Vagina (tissue), 2 donors: Measurements from ENCODE around the gene RAD51D. TPM values are rescaled to one million over a fixed set of nuclear protein-coding genes. Genes with fewer than 3 reads are reported as not detected.
"Not testable (repeated sequence)": the region's sequence is repeated elsewhere in the genome, so short reads cannot be mapped to it uniquely, and the experiment has no call there.

Source experiments
- DNase-seq, 2 donors: peaks; one replicate each; pipeline ENCODE4 v3.0.0-alpha.2; 2017; ENCODE audit errors: extremely low spot score in 2 of 2
- H3K27ac ChIP-seq: fragments of 200-600 bp; sonication (generic); one replicate; pipeline ENCODE4 v1.5.1; 2019
- H3K27me3 ChIP-seq: fragments of 200-600 bp; sonication (generic); one replicate; pipeline ENCODE4 v1.5.1; 2019
- H3K36me3 ChIP-seq, 2 donors: fragments of 200-600 bp; sonication (generic); one replicate each; pipeline ENCODE4 v1.5.1; 2017 to 2019
- H3K4me1 ChIP-seq: fragments of 200-600 bp; sonication (generic); one replicate; pipeline ENCODE4 v1.5.1; 2019
- H3K4me3 ChIP-seq, 2 donors: fragments of 200-600 bp; sonication (generic); 1 replicate in 1 of 2; 2 replicates in 1 of 2; pipeline ENCODE4 v1.5.1; 2016 to 2019
- H3K9me3 ChIP-seq: fragments of 200-600 bp; sonication (generic); one replicate; pipeline ENCODE4 v1.5.1; 2019
- POLR2A ChIP-seq, 2 donors: fragments of 450-650 bp; IDR thresholded peaks; one replicate each; pipeline ENCODE4 v1.6.1; 2017; ENCODE audit warnings: antibody characterized with exemption in 2 of 2, mild to moderate bottlenecking in 2 of 2, moderate library complexity in 2 of 2
- POLR2AphosphoS5 ChIP-seq, 2 donors: sonication (generic); formaldehyde crosslinking; IDR thresholded peaks; one replicate each; pipeline ENCODE4 v1.9.0; 2017; ENCODE audit warnings: antibody characterized with exemption in 2 of 2, mild to moderate bottlenecking in 2 of 2, low read depth in 1 of 2; ENCODE audit not compliant: insufficient read depth in 1 of 2
- intact Hi-C: fragments of 100-400 bp; cut with DNase I; formaldehyde crosslinking; loops from one replicate; pipeline ENCODE4 v1.15.1; 2023
- total RNA-seq: library from RNA; depleted of rRNA; stranded (reverse); fragments of >200 nt; gene quantifications from one replicate; pipeline ENCODE4 v1.2.3, GENCODE V29; 2016
- TF ChIP-seq, protein P1 (sequence below), 3 experiments: fragments of 450-650 bp in 2 of 3; fragments of 200-600 bp in 1 of 3; sonication (generic) in 1 of 3; IDR thresholded peaks; one replicate each; pipeline ENCODE4 v1.5.1; 2017 to 2019; ENCODE audit warnings: antibody characterized with exemption in 3 of 3, mild to moderate bottlenecking in 2 of 3, moderate library complexity in 2 of 3

The RAD51D gene
- total RNA-seq, 1 donor from 2014 or later = 5.2 TPM

DNA sequence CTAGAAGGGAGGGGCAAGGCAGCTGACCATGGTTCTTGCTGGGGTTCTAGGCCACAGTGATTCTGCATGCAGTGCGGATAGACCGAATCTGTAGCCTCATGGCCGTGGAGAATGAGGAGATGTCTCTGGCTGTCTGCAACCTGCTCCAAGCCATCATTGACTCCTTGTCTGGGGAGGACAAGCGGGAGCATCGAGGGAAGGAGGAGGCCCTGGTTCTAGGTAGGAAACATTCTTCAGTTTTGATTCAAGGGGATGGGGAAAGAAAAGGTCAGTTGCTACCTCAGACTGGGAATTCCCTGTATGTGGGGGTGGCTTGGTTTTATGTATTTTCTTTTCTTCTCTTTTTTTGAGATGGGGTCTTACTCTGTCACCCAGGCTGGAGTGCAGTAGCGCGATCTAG, 35.6 kb upstream of the RAD51D start:
- no peak for DNase-seq

DNA sequence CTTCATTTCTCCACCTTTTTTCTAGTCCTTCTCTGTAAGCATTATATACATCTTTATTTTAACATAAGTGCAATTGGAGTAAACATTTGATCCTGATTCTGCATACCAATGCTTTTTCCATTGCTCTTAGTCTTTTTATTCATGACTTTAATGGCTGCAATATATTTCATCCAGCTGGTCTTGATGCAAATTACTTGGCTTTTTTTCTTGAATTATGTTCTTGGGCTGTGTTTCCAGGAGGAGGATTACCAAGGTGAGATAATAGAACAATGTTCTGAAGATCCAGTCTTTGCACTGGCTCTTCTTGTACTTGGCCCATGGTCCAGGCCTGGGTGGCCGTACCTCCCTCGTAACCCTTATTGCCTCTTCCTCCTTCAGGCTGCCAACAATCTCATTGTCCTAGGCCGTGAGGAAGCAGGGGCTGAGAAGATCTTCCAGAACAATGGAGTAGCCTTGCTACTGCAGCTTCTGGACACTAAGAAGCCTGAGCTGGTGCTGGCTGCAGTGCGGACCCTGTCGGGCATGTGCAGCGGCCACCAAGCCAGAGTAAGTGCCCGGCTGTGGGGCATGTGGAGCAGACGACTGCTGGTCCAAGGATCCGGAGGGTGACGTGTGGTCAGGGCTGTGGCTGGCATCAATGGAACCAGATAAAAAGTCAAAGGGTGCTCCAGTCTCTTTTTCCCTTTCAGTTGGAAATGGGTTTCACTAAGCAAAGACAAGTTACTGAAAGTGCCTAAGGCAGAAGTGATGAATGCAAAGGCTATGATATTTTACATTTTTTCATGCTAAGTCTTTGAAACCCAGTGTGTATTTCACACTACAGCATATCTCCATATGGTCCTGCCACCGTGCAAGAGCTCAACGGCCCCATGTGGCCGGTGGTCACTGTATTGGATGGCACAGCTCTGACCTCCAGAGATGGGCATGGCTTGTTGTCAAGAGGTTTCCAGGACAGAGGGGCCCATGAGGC, 34.8 kb upstream of the RAD51D start:
- TF ChIP-seq POLR2AphosphoS5 (IDR thresholded peaks at IDR 0.05; ENCODE audit: insufficient read depth in 1 of 2, low read depth in 1 of 2) = no peak
- TF ChIP-seq, protein P1, sequence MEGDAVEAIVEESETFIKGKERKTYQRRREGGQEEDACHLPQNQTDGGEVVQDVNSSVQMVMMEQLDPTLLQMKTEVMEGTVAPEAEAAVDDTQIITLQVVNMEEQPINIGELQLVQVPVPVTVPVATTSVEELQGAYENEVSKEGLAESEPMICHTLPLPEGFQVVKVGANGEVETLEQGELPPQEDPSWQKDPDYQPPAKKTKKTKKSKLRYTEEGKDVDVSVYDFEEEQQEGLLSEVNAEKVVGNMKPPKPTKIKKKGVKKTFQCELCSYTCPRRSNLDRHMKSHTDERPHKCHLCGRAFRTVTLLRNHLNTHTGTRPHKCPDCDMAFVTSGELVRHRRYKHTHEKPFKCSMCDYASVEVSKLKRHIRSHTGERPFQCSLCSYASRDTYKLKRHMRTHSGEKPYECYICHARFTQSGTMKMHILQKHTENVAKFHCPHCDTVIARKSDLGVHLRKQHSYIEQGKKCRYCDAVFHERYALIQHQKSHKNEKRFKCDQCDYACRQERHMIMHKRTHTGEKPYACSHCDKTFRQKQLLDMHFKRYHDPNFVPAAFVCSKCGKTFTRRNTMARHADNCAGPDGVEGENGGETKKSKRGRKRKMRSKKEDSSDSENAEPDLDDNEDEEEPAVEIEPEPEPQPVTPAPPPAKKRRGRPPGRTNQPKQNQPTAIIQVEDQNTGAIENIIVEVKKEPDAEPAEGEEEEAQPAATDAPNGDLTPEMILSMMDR (IDR thresholded peaks at IDR 0.05) = no peak
- TF ChIP-seq POLR2A (IDR thresholded peaks at IDR 0.05) = no peak
- H3K9me3 ChIP-seq = no peaks in the 10 kb centered on the region
- no peaks in the 10 kb centered on the region for H3K4me1 ChIP-seq
- H3K4me3 ChIP-seq = no peak overlapping the region
- intact Hi-C loops = no loop called here
- no peak for DNase-seq
- H3K36me3 ChIP-seq = no peaks in the 10 kb centered on the region
- no peak overlapping the region for H3K27ac ChIP-seq
- no peaks in the 10 kb centered on the region for H3K27me3 ChIP-seq

More for the DNA sequence above, 35.6 kb upstream of the RAD51D start:
- no peaks in the 10 kb centered on the region for H3K36me3 ChIP-seq
- intact Hi-C loops = no loop called here
- H3K4me1 ChIP-seq = no peaks in the 10 kb centered on the region
- H3K9me3 ChIP-seq = no peaks in the 10 kb centered on the region
- H3K27me3 ChIP-seq = no peaks in the 10 kb centered on the region
- no peak overlapping the region for H3K27ac ChIP-seq
- TF ChIP-seq, protein P1 (IDR thresholded peaks at IDR 0.05) = no peak
- no peak for TF ChIP-seq POLR2AphosphoS5 (IDR thresholded peaks at IDR 0.05; ENCODE audit: insufficient read depth in 1 of 2, low read depth in 1 of 2)
- no peak for TF ChIP-seq POLR2A (IDR thresholded peaks at IDR 0.05)
- no peak overlapping the region for H3K4me3 ChIP-seq

DNA sequence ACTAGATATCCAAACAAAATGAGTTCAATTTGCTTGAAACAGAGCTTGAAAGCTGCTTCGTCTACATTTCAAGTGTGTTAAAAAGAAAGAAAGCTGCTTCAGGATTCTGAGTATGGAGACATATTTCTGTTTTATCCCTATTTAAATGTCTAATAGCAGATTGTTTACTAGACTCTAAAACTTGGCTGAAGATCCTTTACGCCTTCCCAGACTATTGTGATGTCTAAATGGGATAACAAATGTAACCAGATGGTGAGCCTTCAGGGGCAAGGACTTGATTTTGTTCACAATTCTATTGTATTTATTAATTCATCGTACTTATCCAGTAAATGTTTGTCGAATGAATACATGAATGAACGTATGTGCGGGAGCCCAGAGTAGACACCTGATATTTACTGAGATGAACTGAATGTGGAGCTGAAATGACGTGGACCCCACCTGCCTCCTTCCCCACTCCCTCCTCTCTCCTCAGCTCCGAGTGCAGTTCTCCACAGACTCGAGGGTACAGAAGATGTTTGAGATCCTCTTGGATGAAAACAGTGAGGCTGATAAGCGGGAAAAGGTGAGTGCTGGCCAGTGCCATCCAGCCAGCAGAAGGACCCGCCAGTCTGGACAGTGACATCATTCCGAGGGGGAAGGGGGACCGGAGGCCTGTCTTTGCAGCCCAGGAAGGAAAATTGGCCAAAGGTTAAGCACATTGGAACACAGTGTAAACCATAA, 32.9 kb upstream of the RAD51D start:
- Histone ChIP-seq H3K27me3 (no peaks in the 10 kb centered on the region), H3K36me3 (no peaks in the 10 kb centered on the region), H3K4me1 (no peaks in the 10 kb centered on the region), H3K4me3 (no peak overlapping the region), H3K9me3 (no peaks in the 10 kb centered on the region), H3K27ac (no peak overlapping the region)
- intact Hi-C loops = no loop called here
- TF ChIP-seq, protein P1 (IDR thresholded peaks at IDR 0.05) = no peak
- TF ChIP-seq POLR2AphosphoS5 (IDR thresholded peaks at IDR 0.05; ENCODE audit: insufficient read depth in 1 of 2, low read depth in 1 of 2) = no peak
- no peak for DNase-seq

DNA sequence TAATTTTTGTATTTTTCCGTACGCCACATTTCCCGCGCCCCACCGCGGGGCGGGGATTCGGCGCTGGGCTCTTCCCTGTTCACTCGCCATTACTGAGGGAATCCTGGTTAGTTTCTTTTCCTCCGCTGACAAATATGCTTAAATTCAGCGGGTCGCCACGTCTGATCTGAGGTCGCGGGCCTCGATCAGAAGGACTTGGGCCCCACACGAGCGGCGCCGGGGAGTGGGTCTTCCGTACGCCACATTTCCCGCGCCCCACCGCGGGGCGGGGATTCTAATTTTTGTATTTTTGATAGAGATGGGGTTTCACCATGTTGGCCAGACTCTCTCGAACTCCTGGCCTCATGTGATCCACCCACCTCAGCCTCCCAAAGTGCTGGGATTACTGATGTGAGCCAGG, 31.4 kb upstream of the RAD51D start:
- intact Hi-C loops, H3K36me3 ChIP-seq: not testable (repeated sequence)

DNA sequence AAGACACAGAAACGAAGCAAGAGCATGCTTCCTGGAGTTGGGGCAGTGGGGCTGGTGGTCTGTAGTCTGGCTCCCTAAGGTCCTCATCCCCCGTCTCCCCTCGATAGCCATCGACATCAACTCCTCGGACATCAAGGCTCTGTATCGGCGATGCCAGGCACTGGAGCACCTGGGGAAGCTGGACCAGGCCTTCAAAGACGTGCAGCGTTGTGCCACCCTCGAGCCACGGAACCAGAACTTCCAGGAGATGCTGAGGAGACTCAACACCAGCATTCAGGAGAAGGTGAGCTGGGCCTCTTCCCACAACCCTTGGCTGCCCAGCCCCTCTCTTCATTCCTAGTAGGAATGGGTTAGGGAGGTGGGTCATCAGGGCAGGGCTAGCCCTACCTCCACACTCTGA, 30.3 kb upstream of the RAD51D start:
- H3K36me3 ChIP-seq = no peaks in the 10 kb centered on the region
- no peaks in the 10 kb centered on the region for H3K27me3 ChIP-seq
- H3K4me1 ChIP-seq = no peaks in the 10 kb centered on the region
- H3K27ac ChIP-seq = no peak overlapping the region
- intact Hi-C loops = no loop called here
- no peak overlapping the region for H3K4me3 ChIP-seq
- no peaks in the 10 kb centered on the region for H3K9me3 ChIP-seq
- DNase-seq = no peak
- TF ChIP-seq, protein P1 (IDR thresholded peaks at IDR 0.05) = no peak
- TF ChIP-seq POLR2AphosphoS5 (IDR thresholded peaks at IDR 0.05; ENCODE audit: insufficient read depth in 1 of 2, low read depth in 1 of 2) (no peak), POLR2A (IDR thresholded peaks at IDR 0.05) (no peak)

More for the DNA sequence above, 31.4 kb upstream of the RAD51D start:
- not testable (repeated sequence) for H3K27me3 ChIP-seq, H3K4me3 ChIP-seq, H3K9me3 ChIP-seq, H3K27ac ChIP-seq, H3K4me1 ChIP-seq, DNase-seq
